GM23338 (cell line): ENCODE measurements around the gene OR2D3.

Experiments
- CREB1 ChIP-seq: fragments of 250-450 bp; sonication (Bioruptor Pico); IDR thresholded peaks from 2 replicates; pipeline ENCODE4 v1.5.0; 2020; ENCODE audit warnings: low read depth, mild to moderate bottlenecking, moderate library complexity
- CTCF ChIP-seq, 2 experiments: fragments of 200-600 bp in 1 of 2; sonication (generic) in 1 of 2; conservative IDR thresholded peaks; 2 replicates each; pipeline versions ENCODE4 v1.5.1 to v1.6.1; 2016 to 2017; ENCODE audit warnings: antibody characterized with exemption in 2 of 2, low read depth in 2 of 2, mild to moderate bottlenecking in 2 of 2, moderate library complexity in 1 of 2
- ETS1 ChIP-seq: IDR thresholded peaks from 2 replicates; pipeline ENCODE4 v1.6.1; 2016; ENCODE audit warnings: antibody characterized with exemption
- EZH2 ChIP-seq: fragments of 200-600 bp; sonication (generic); IDR thresholded peaks from one replicate; pipeline ENCODE4 v1.8.0; 2017; ENCODE audit warnings: antibody characterized with exemption, mild to moderate bottlenecking, low read depth; ENCODE audit not compliant: unreplicated experiment
- EZH2phosphoT487 ChIP-seq: fragments of 200-600 bp; sonication (generic); IDR thresholded peaks from one replicate; pipeline ENCODE4 v1.8.1; 2018; ENCODE audit warnings: antibody characterized with exemption; ENCODE audit not compliant: unreplicated experiment
- JUNB ChIP-seq: IDR thresholded peaks from one replicate; pipeline ENCODE4 v1.6.1; 2016; ENCODE audit warnings: antibody characterized with exemption; ENCODE audit not compliant: unreplicated experiment
- NANOG ChIP-seq: IDR thresholded peaks from 2 replicates; pipeline ENCODE4 v1.6.1; 2016; ENCODE audit warnings: antibody characterized with exemption, borderline replicate concordance
- POLR2AphosphoS5 ChIP-seq: IDR thresholded peaks from 2 replicates; pipeline ENCODE4 v1.6.1; 2016; ENCODE audit warnings: antibody characterized with exemption, low read depth
- REST ChIP-seq: IDR thresholded peaks from one replicate; pipeline ENCODE4 v1.6.1; 2018; ENCODE audit warnings: antibody characterized with exemption; ENCODE audit not compliant: unreplicated experiment
- STAT1 ChIP-seq: IDR thresholded peaks from one replicate; pipeline ENCODE4 v1.6.1; 2016; ENCODE audit warnings: antibody characterized with exemption; ENCODE audit not compliant: unreplicated experiment
- ZNF114 ChIP-seq: fragments of 250-450 bp; sonication (Bioruptor Pico); IDR thresholded peaks from 2 replicates; pipeline ENCODE4 v1.5.0; 2020; ENCODE audit warnings: mild to moderate bottlenecking, moderate library complexity
- ZNF331 ChIP-seq: fragments of 250-450 bp; sonication (Bioruptor Pico); IDR thresholded peaks from 2 replicates; pipeline ENCODE4 v1.5.0; 2020; ENCODE audit warnings: low read depth, mild to moderate bottlenecking, moderate library complexity

- no peak for TF ChIP-seq POLR2AphosphoS5
- TF ChIP-seq CTCF (conservative IDR thresholded peaks at IDR 0.05; ENCODE audit: low read depth in 2 of 2) = no peak
- no peak for TF ChIP-seq REST
- no peak for TF ChIP-seq CREB1 (CRISPR knock-in tag)
- TF ChIP-seq NANOG = no peak
- TF ChIP-seq EZH2 = no peak
- no peak for TF ChIP-seq ETS1
- TF ChIP-seq EZH2phosphoT487 = no peak
- no peak for TF ChIP-seq JUNB
- no peak for TF ChIP-seq ZNF331 (CRISPR knock-in tag)
- TF ChIP-seq STAT1 = no peak
- no peak for TF ChIP-seq ZNF114
Measured at GRCh38 chr11:6927030-6927617, 6.3 kb downstream of the OR2D3 start.
